ENCODE results near the gene GBP5.
"Not testable (repeated sequence)": the region's sequence is repeated elsewhere in the genome, so short reads cannot be mapped to it uniquely, and the experiment has no call there.

The GBP5 gene

DNA sequence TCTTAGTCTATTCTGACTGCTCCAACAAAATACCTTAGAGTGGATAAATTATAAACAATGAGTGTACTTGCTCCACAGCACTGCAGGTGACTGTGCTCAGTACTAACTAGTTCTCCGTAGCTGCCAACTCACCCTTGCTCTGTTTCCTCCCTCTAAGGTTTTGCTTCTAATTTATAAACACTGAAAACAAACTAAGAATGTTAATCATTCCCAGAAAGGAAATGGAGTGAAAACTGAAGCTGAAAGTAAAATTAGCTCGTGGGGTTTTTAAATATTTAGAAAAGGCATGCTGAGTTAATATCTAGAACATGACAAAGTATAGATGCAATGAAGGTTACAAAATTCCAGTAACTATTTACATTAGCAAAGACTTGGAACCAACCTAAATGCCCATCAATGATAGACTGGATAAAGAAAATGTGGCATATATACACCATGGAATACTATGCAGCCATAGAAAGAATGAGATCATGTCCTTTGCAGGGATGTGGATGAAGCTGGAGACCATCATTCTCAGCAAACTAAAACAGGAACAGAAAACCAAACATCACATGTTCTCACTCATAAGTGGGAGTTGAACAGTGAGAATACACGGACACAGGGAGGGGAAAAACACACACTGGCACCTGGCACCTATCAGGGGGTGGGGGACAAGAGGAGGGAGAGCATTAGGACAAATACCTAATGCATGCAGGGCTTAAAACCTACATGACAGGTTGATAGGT lies 27.2 kb upstream of the GBP5 start:
- H4K8ac ChIP-seq (ENCODE audit: low read depth, low read length); DNase-seq: not testable (repeated sequence)
- WGBS (ENCODE audit: extremely low coverage, insufficient coverage, low lambda C conversion rate) = no CpG with 5 or more reads among the region's 3 CpGs

DNA sequence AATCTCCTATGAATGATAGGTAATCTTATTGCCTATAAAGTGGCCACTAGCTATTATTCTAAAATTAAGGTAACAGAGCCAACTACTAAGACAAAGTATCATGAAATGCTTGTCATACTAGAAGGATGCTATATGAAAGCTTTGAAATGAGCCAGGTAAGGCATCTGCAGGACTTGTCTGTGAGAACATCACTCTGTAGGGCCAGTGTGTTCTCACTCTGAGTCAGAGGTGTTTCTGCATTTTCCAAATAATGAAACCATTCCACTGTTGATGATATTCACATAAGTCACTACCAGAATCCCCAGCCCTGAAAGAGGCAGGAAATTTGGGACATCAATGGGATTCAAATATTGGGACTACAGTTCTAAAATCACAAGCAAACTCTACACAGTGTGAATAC lies 25.8 kb upstream of the GBP5 start:
- no peak overlapping the region for H3K4me2 ChIP-seq (ENCODE audit: low read length)
- H3K18ac ChIP-seq (ENCODE audit: low read length) = no peak overlapping the region
- no peak overlapping the region for H4K5ac ChIP-seq (ENCODE audit: low read length)
- no peak overlapping the region for H2BK15ac ChIP-seq (replicated peaks; ENCODE audit: low read depth)
- H3K27me3 ChIP-seq (ENCODE audit: insufficient read depth, low read length, poor library complexity) = no peaks in the 10 kb centered on the region
- no peak overlapping the region for H3K4me3 ChIP-seq (ENCODE audit: low read length)
- no peaks in the 10 kb centered on the region for H3K79me2 ChIP-seq (ENCODE audit: control insufficient read depth, insufficient read depth, low read length)
- H3K9ac ChIP-seq (ENCODE audit: low read length) = no peak overlapping the region
- no peak overlapping the region for H2BK5ac ChIP-seq (ENCODE audit: low read length)
- no peak overlapping the region for H4K8ac ChIP-seq (ENCODE audit: low read depth, low read length)
- H2BK120ac ChIP-seq (ENCODE audit: low read depth, low read length) = no peak overlapping the region
- no peaks in the 10 kb centered on the region for H3K79me1 ChIP-seq (ENCODE audit: low read length)
- no peak overlapping the region for H3K56ac ChIP-seq (ENCODE audit: low read length)
- H3K4ac ChIP-seq (ENCODE audit: low read depth, low read length) = no peak overlapping the region
- H3K27ac ChIP-seq (ENCODE audit: low read depth, low read length) = no peak overlapping the region
- no peak for DNase-seq
- no peaks in the 10 kb centered on the region for H3K36me3 ChIP-seq (ENCODE audit: control insufficient read depth, insufficient read depth, low read length)
- H2AK5ac ChIP-seq (ENCODE audit: low read length) = no peak overlapping the region
- no peaks in the 10 kb centered on the region for H3K4me1 ChIP-seq (ENCODE audit: control insufficient read depth, low read depth, low read length)
- H3K23ac ChIP-seq (ENCODE audit: low read length) = no peak overlapping the region

More for the DNA sequence above, 27.2 kb upstream of the GBP5 start:
- not testable (repeated sequence) for H3K18ac ChIP-seq (ENCODE audit: low read length); H2BK15ac ChIP-seq (replicated peaks; ENCODE audit: low read depth); H3K27me3 ChIP-seq (ENCODE audit: insufficient read depth, low read length, poor library complexity); H3K4me3 ChIP-seq (ENCODE audit: low read length); H3K4me1 ChIP-seq (ENCODE audit: control insufficient read depth, low read depth, low read length); H3K27ac ChIP-seq (ENCODE audit: low read depth, low read length); H3K56ac ChIP-seq (ENCODE audit: low read length); H3K36me3 ChIP-seq (ENCODE audit: control insufficient read depth, insufficient read depth, low read length); H2AK5ac ChIP-seq (ENCODE audit: low read length); H3K4ac ChIP-seq (ENCODE audit: low read depth, low read length); H3K23ac ChIP-seq (ENCODE audit: low read length); H2BK120ac ChIP-seq (ENCODE audit: low read depth, low read length); H3K79me1 ChIP-seq (ENCODE audit: low read length); H3K4me2 ChIP-seq (ENCODE audit: low read length); H2BK5ac ChIP-seq (ENCODE audit: low read length); H4K5ac ChIP-seq (ENCODE audit: low read length); H3K79me2 ChIP-seq (ENCODE audit: control insufficient read depth, insufficient read depth, low read length); H3K9ac ChIP-seq (ENCODE audit: low read length)

DNA sequence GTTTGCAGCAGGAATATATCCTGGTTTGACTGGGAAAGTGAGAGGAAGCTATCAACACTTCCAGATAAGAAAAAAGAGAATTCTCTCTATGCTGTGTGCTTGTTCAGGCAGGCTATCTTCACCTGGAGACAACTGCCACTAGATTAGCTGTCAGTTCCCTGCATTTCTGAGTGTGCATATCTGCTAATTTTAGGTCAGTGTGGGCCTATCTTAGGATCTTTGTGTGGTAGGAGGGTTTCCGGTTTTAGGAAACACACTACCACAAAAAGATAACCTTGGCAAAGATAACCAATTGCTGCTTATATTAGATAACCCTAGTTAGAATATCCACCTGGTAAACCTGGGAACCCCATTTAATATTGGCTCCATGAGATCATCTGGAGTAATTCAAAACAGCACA lies 22.5 kb upstream of the GBP5 start:
- peak; percentile 75 for DNase-seq
- H3K4me3 ChIP-seq (ENCODE audit: low read length) = no peak overlapping the region
- H3K9ac ChIP-seq (ENCODE audit: low read length) = no peak overlapping the region
- H3K4me2 ChIP-seq (ENCODE audit: low read length) = no peak overlapping the region
- H3K23ac ChIP-seq (ENCODE audit: low read length) = no peak overlapping the region
- H3K36me3 ChIP-seq (ENCODE audit: control insufficient read depth, insufficient read depth, low read length) = no peaks in the 10 kb centered on the region
- no peak overlapping the region for H4K8ac ChIP-seq (ENCODE audit: low read depth, low read length)
- no peaks in the 10 kb centered on the region for H3K79me2 ChIP-seq (ENCODE audit: control insufficient read depth, insufficient read depth, low read length)
- H3K18ac ChIP-seq (ENCODE audit: low read length) = no peak overlapping the region
- no peaks in the 10 kb centered on the region for H3K4me1 ChIP-seq (ENCODE audit: control insufficient read depth, low read depth, low read length)
- WGBS (ENCODE audit: extremely low coverage, insufficient coverage, low lambda C conversion rate) = no CpG with 5 or more reads among the region's 1 CpG
- H3K27me3 ChIP-seq (ENCODE audit: insufficient read depth, low read length, poor library complexity) = no peaks in the 10 kb centered on the region
- H4K5ac ChIP-seq (ENCODE audit: low read length) = no peak overlapping the region
- H2BK15ac ChIP-seq (replicated peaks; ENCODE audit: low read depth) = no peak overlapping the region
- no peak overlapping the region for H3K56ac ChIP-seq (ENCODE audit: low read length)
- H2BK5ac ChIP-seq (ENCODE audit: low read length) = no peak overlapping the region
- H3K4ac ChIP-seq (ENCODE audit: low read depth, low read length) = no peak overlapping the region
- H3K27ac ChIP-seq (ENCODE audit: low read depth, low read length) = no peak overlapping the region
- no peak overlapping the region for H2BK120ac ChIP-seq (ENCODE audit: low read depth, low read length)
- no peak overlapping the region for H2AK5ac ChIP-seq (ENCODE audit: low read length)
- no peaks in the 10 kb centered on the region for H3K79me1 ChIP-seq (ENCODE audit: low read length)

DNA sequence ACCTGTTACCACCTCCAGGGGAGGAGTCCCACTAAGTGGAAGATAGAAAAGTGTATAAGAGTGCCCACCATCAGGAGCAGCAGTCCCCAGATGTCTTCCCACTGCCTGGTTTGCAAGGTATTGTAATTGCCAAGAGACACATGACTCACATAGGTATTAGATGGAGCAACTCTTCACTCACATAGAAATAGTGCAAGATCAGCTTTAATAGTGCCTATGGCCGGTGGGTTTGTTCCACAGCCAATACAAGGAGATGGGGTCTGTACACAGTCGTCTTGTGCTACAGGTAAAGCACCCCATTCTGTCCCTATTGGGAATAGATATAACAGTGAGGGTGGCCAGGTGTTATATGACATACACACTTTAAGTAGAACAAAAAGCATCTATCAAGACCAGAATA lies 18.6 kb upstream of the GBP5 start:
- Histone ChIP-seq H3K36me3 (ENCODE audit: control insufficient read depth, insufficient read depth, low read length) (no peaks in the 10 kb centered on the region), H3K18ac (ENCODE audit: low read length) (no peak overlapping the region), H3K27me3 (ENCODE audit: insufficient read depth, low read length, poor library complexity) (no peaks in the 10 kb centered on the region), H4K8ac (ENCODE audit: low read depth, low read length) (no peak overlapping the region), H2BK120ac (ENCODE audit: low read depth, low read length) (no peak overlapping the region), H2BK15ac (replicated peaks; ENCODE audit: low read depth) (no peak overlapping the region), H3K56ac (ENCODE audit: low read length) (no peak overlapping the region), H3K4me3 (ENCODE audit: low read length) (no peak overlapping the region), H3K9ac (ENCODE audit: low read length) (no peak overlapping the region), H2AK5ac (ENCODE audit: low read length) (no peak overlapping the region), H2BK5ac (ENCODE audit: low read length) (no peak overlapping the region), H3K79me2 (ENCODE audit: control insufficient read depth, insufficient read depth, low read length) (no peaks in the 10 kb centered on the region), H3K23ac (ENCODE audit: low read length) (no peak overlapping the region), H3K4ac (ENCODE audit: low read depth, low read length) (no peak overlapping the region), H3K27ac (ENCODE audit: low read depth, low read length) (no peak overlapping the region), H3K4me2 (ENCODE audit: low read length) (no peak overlapping the region), H4K5ac (ENCODE audit: low read length) (no peak overlapping the region), H3K4me1 (ENCODE audit: control insufficient read depth, low read depth, low read length) (no peaks in the 10 kb centered on the region), H3K79me1 (ENCODE audit: low read length) (no peaks in the 10 kb centered on the region)
- no CpG with 5 or more reads among the region's 2 CpGs for WGBS (ENCODE audit: extremely low coverage, insufficient coverage, low lambda C conversion rate)
- DNase-seq = no peak

DNA sequence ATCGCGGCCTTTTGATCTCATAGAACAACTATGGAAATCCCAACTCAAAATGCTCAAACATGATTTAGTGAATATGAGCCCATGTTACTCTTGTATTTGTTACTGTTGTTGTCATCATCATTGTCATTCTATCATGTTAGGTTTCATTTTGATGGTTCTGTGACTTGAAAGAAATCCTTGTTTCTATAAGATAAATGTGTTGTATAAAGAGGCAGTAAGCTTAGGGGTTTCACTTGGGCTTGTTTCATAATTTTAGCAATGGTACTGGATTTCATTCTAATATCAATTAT lies 15.3 kb upstream of the GBP5 start:
- no peaks in the 10 kb centered on the region for H3K79me1 ChIP-seq (ENCODE audit: low read length)
- no CpG with 5 or more reads among the region's 2 CpGs for WGBS (ENCODE audit: extremely low coverage, insufficient coverage, low lambda C conversion rate)
- H2BK120ac ChIP-seq (ENCODE audit: low read depth, low read length) = no peak overlapping the region
- H3K4me3 ChIP-seq (ENCODE audit: low read length) = no peak overlapping the region
- no peak overlapping the region for H2AK5ac ChIP-seq (ENCODE audit: low read length)
- no peak overlapping the region for H3K23ac ChIP-seq (ENCODE audit: low read length)
- H3K4me1 ChIP-seq (ENCODE audit: control insufficient read depth, low read depth, low read length) = no peaks in the 10 kb centered on the region
- no peak for DNase-seq
- H3K79me2 ChIP-seq (ENCODE audit: control insufficient read depth, insufficient read depth, low read length) = no peaks in the 10 kb centered on the region
- H3K18ac ChIP-seq (ENCODE audit: low read length) = no peak overlapping the region
- H3K27me3 ChIP-seq (ENCODE audit: insufficient read depth, low read length, poor library complexity) = no peaks in the 10 kb centered on the region
- H3K56ac ChIP-seq (ENCODE audit: low read length) = no peak overlapping the region
- H2BK15ac ChIP-seq (replicated peaks; ENCODE audit: low read depth) = no peak overlapping the region
- H4K5ac ChIP-seq (ENCODE audit: low read length) = no peak overlapping the region
- H2BK5ac ChIP-seq (ENCODE audit: low read length) = no peak overlapping the region
- H3K27ac ChIP-seq (ENCODE audit: low read depth, low read length) = no peak overlapping the region
- H3K4ac ChIP-seq (ENCODE audit: low read depth, low read length) = no peak overlapping the region
- H3K4me2 ChIP-seq (ENCODE audit: low read length) = no peak overlapping the region
- H4K8ac ChIP-seq (ENCODE audit: low read depth, low read length) = no peak overlapping the region
- H3K36me3 ChIP-seq (ENCODE audit: control insufficient read depth, insufficient read depth, low read length) = no peaks in the 10 kb centered on the region
- H3K9ac ChIP-seq (ENCODE audit: low read length) = no peak overlapping the region

Data from mesendoderm (in vitro differentiated cells).